NCI-H446 treated with DMSO at 0.1 percent for 48 hours (cell line): ENCODE data around the gene C1orf122.
A peak's percentile ranks its signal among the peaks of the same experiment; 100 is the strongest.
"Not testable (repeated sequence)": the region's sequence is repeated elsewhere in the genome, so short reads cannot be mapped to it uniquely, and the experiment has no call there.

Experiments
- DNase-seq: peaks from one replicate; lab custom pipeline; 2025; lab: John Stamatoyannopoulos, UW

Gene C1orf122

DNA sequence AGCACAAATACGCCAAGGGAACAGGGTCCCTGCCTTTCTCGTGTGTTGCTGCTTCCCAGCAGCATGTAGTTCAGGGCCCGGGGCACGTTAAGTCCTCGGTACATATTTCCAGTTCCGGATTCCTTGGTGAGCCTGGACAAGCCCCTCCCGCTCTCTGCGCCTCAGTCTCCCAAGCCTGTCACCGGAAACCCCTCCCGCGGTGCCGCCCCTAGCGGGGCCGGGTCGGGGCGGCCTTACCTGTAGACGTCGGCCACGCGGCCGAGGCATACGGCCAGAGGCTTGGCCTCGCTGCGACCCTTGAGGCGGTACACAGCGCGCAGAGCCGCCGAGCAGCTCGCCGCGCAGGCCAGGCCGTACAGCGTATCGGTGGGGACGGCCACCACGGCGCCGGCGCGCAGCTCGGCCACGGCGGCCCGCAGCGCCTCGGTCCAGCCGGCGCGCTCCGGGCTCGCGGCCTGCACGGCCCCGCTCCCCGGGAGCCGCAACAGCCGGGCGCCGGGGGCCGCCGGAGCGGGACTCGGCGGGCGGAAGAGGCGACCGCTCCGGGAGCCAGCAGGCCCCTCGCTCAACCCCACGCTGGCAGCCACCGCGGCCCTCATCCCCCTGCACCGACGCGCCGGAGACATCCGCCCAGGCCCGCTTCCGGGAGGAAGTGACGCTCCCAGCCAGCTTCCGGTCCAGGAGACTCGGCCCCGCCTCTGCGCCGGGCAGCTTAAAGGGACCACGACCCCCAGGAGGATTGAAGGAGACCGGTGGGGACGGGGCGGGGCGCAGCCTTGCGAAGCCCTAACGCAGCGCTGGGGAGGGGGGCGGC, at the start of gene C1orf122, which contains the start of gene YRDC:
TSS of gene C1orf122 (plus strand) at position 236 of the 814 bp plus-strand sequence. CDS start 615 bp downstream, outside the sequence.
TSS of gene YRDC (minus strand) at position 654 of the 814 bp plus-strand sequence. CDS start at position 626, 28 bp downstream.
- peak; percentile 85 for DNase-seq

DNA sequence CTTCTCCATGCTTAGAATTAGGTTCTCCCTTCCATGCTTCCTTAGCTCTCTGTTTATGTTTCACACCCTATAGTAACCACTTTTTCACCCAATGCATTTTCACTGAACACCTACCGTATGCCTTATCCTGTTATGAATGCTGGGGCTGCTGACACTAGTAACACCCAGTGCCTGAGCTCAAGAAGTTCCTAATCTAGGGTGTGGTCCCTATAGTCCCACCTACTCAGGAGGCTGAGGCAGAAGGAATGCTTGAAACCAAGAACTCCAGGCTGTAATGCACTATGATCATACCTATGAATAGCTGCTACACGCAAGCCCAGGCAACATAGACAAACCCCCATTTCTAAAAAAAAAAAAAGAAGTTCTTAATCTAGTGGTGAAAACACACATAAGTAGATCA, 48.1 kb upstream of the C1orf122 start:
- no peak for DNase-seq

DNA sequence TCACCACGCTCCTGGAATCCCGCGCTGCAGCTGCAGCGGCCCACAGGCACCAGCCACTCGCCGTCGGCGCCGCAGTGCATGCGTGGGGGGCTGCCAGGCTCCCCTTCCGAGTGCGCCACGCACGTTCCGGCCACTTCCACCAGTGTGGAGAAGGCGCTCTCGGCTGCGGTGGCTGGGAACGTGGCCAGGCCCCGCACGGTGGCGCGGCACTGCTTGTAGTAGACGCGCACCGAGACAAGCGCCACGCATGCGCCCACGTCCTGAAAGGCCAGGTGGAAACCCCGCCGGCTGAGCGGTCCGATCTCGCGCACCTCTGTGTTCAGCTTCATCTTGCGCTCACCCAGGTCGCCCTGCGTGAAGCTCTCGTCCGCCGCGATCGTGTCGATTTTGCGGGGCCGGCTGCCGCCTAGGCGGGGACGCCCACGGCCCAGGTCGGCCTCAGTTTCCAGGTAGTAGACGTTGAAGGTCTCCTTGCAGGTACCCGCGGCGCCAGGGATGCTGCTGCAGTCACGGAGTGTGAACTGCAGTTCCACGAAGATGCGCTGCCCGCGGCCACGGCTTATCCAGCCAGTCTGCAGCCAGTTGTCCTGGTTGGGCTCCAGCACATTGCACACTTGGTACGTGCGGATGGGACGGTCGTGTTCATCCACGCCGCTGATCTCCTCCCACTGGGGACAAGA, 46.0 kb upstream of the C1orf122 start:
- DNase-seq = no peak

DNA sequence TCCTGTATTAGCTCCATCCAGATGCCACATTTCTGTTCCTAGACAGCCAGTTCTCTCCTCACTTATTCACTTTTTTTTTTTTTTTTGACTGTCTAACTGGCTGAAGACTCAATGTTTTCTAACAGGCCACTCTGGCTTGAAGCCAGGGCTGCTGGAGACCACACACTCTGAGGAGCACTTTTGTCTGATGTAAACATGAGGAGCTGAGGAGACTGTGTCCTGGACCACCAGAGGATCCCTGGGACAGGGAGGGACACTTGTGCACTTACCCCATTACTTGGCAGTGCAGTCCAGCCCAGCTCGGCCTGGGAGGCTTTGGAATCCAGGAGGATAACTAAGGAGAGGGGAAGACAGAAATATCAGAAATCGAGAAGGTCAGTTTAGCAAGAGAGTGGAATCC, 45.1 kb upstream of the C1orf122 start:
- DNase-seq = no peak

DNA sequence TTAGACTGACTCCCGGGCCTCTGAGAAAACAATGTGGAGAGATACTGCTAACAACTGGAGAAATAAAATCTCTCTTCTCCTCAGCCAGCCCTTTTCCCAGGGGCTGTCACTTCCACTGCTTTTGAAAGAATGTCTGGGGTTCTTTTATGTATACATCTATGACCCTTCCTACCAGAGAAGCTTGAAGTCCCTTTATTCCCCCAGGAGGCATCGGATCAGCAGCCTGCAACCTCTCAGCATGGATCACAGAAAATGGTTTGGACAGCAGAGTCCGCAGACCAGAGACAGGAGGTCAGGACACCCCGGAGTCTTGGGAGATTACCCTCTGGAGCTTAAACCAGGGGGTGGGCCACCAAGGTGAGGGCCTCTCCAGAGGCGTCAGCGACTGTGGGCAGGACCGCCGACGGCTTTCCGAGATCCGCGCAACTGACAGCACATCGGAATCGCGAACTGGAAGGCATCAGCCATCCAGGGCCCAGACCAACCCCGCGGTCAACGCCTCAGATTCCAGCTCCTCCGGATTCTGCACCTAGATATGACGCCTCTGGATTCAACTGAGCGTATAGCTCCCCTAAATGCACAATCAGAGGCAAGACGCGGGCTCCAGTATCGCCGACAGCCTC, 43.7 kb upstream of the C1orf122 start:
- DNase-seq = no peak

DNA sequence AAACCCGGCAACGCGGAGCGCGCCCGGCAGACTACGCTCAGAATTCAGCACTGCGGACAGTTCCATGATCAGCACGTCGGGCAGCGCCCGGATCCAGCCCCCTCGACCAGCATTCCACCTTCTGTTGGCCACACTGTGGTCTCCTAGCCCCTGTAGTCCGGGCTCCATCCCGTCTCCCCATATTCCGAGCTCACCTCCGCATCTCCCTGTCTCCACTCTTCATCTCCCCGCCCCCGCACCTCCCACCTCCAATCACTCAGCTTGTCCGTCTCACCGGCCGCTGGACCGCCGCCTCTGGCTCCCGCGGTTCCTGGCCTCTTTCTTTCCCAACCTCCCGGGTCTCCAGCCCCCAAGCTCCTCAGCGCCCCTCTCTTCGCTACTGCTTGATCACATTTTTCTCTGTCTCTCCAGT, 43.2 kb upstream of the C1orf122 start:
- no peak for DNase-seq

DNA sequence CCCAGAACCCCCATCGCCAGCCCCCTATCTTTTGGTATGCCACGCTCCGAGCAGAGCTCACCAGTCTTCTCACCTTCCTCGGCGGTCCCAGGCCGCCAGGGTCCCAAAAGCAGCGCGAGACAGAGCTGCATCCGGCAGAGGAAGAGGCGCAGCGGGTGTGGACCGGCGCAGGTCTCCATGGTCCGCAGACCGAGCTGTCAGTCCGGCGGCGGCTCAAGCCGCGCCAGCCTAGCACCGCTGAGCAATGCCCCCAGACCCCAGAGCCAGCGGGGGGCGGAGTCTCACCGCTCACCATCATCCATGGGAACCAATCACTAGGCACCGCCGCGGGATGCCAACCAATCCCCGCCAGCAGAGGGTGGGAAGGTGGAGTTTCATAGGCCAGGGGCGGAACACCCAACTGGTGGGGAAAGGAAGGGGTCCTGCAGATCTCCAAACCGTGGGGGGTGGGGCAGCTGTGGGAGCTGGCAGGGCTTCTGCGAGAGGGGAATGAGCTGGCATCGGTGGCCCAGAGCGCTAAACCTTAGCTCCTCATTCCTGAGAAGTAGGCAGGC, 42.6 kb upstream of the C1orf122 start, which contains the start of gene EPHA10:
TSS of gene EPHA10 (minus strand) at position 233 of the 554 bp plus-strand sequence. CDS start at position 179, 54 bp downstream.
- DNase-seq = peak; percentile 67

DNA sequence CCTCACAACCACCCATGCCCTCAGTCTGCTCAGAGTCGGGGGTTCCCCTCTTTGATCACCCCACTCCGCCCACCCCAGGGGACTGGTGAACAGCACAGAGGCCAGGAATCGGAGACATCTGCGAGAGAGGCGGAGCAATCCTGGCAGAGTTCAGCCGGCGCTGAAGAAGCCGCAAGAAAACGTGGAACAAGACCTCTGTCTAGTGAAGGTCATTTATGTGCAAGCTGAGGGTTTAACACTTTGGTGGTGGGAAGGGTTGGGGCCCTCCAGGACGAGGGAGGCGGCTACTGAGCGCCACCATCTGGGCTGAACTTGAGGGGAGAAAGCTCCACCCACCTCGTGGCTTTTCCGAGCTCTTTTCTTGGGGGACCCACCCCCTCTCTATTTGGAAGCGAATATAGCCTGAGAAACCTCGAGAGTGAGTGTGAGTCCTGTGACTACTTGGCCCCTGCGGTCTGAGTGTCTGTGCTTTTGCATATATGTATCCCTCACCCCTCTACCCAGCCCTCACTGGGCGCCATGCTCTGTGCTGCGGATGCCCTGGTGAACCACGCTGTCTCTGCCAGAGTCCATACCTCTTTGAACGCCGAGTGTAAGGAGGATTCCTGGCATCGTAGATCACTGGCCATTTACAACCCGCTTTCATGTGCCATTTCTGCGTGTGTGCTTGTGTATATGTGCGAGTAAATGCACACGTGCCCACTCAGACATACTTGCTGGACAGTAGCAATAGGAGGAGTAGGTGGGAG, 41.5 kb upstream of the C1orf122 start:
- no peak for DNase-seq

DNA sequence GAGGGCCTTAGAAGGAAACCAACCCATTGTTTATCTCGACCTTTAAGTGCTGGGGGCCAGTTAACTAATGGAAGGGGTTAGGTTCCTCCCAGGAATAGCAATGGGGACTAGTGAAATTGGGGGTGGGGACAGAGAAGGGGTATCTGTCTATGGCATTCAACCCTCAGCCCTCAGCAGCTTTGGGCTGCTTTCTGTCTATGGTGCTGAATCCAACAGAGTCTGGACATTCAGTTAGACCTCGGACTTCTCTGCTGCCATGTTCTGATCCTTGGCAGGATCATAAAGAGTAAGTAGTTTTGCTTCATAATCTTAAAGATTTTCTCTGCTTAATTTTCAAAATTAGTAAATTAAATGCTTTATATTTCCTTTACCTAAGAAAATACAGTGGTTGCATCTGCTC, 40.1 kb upstream of the C1orf122 start:
- no peak for DNase-seq

DNA sequence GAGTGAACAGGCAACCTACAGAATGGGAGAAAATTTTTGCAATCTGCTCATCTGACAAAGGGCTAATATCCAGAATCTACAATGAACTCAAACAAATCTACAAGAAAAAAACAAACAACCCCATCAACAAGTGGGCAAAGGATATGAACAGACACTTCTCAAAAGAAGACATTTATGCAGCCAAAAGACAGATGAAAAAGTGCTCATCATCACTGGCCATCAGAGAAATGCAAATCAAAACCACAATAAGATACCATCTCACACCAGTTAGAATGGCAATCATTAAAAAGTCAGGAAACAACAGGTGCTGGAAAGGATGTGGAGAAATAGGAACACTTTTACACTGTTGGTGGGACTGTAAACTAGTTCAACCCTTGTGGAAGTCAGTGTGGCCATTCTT, 36.1 kb upstream of the C1orf122 start:
- not testable (repeated sequence) for DNase-seq

DNA sequence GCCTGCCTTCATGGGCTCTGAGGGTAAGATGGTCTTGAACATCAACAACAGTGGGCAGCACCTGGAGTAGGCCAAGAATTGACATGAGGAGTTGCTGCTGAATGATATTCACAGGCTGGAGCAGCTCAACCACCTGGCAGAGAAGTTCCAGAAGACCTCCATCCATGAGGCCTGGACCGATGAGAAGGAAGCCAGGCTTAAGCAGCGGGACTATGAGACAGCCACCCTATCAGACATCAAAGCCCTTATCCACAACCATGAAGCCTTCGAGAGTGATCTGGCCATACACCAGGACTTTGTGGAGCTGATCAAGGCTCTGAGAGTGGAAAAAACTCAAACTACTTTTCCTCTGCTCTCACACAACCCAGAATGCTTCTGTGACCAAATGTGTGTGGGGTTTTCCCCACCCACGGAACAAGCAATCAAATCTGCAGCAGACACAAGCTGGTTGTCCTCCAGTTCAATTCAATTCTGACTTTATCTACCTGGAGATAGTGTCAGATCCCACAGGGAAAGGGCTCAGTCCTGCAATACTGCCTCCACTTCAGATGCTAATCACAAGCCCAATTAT, 30.6 kb upstream of the C1orf122 start:
- no peak for DNase-seq

DNA sequence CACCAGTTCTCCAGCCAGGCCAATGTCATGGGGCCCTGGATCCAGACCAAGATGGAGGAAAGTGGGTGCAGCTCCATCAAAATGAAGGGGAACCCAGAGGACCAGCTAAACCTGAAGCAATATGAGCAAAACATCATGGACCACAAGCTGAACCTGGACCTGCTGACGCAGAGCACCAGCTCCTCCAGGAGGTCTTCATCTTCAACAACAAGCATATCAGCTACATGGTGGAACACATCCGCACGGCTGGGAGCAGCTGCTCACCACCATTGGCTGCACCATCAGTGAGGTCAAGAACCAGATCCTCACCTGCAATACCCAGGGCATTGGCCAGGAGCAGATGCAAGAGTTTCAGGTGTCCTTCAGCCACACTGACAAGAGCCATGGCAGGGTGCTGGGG, 28.9 kb upstream of the C1orf122 start:
- no peak for DNase-seq

DNA sequence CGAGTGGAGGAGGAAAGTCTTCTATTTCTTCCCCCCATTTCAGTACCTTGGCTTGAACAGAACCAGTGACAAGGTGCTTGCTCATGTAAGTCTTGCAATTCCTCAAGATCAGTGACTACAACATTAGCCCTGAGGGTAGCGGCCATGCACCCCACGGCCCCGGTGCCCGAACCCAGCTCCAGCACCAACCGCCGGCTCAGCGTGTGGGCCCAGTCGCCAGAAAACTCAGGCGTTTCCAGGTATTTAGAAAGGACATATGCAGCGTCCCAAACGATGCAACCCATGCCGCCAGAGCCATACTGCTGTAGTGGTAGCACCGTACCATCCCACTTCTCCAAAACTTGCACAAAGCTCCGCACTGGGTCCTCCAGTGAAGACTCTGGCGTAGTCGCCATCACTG, 25.1 kb upstream of the C1orf122 start:
- no peak for DNase-seq

DNA sequence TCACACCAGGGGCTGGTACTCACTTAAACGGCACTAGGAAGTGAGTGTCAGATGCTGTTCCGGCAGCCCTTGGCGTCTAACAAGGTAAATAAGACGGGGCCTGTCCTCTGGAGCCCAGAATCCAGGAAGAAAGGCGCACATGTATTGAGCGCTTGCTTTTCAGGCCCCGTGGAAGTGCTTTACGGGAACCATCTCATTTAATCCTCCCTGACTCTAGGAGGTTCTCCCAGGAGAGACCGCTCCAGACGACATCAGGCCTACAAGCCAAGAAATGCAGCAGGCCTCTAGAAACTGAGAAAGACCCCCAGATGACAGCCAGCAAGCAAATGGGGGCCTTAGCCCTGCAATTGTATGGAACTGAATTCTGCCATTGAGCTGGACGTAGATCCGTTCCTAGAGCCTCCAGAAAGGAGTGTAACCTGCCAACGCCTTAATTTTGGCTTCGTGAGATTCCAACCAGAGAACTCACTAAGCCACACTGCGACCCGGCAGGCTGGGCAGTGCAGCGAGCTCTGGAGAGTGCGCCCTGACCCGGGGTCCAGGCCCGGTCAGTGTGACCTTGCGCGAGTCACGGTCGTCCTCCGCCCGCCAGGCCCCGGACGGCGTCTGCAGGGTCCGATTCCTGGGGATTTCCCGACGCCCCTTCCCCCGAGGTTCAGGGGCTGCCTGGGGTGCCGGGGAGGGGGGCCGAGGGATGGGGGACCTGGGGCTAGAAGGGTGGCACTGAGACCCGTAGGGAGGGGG, 14.5 kb upstream of the C1orf122 start:
- DNase-seq = no peak

DNA sequence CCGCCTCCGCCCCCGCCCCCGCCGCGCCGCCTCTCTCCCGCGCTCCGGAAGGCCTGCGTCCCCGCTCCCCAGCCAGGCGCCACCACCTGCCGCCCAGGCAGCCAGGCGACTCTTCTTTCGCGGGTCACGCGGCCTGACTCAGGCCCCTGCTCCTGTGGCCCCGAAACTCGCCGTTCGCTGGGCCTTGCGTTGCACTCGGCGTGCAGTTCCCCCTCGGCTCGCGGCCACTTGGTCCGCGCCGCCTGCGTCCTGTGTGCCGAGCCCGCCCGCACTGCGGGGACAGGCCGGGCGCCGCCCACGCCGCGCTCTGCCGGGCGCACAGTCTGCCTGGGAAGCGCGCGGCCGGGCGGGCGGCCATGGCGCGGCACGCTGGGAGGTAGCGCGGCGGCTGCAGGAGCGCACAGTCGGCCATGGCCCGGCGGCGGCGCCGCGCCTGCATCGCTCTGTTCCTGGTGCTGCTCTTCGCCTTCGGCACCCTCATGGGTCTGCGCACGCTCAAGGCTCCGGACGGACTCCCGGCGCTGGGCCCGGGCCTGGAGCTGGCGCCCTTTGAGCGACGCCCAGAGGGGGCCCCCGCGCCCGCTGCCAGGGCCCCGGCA, 13.7 kb upstream of the C1orf122 start, which contains the start of gene MANEAL:
TSS of gene MANEAL (plus strand) at position 75 of the 599 bp plus-strand sequence. CDS start at position 411, 336 bp downstream.
- peak; percentile 41 for DNase-seq

DNA sequence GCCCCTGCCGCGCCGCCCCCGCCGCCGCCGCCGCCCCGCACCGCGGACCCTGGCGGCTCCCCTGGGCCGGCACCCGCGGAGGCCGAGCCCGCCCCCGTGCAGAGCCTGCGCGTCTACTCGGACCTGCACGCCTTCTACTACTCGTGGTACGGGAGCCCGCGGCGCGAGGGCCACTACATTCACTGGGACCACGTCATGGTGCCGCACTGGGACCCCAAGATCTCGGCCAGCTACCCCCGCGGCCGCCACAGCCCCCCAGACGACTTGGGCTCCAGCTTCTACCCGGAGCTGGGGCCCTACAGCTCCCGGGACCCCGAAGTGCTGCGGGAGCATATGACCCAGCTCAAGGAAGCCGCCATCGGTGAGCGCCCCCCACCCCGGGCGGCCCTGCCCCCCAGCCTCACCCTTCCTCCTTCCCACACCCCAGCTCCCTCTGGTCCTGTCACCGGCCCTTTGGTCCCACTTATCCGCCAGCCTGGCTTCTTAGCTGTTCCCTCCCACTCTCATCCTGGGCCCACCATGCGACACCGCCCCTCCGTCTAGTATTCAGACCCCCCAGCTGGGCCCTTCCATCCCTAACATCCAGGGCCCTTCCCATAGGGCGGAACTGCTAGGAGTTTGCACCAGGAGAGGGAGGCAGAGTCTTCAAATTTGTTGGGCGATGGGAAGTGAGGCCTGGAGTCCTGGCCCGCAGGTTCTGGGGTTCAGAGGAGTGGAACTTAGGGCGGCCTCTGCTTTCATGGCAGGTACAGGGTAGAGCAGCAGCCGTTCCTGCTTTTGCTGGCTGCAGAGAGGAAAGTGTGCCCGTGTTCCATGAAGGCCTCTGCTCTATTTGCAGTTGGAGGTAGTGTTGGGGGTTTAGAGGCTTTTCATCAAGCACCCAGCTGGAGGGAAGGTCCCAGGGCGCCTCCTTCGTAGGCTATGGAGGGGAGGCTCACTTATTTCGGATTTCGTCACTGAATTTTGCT, 12.9 kb upstream of the C1orf122 start:
- no peak for DNase-seq

DNA sequence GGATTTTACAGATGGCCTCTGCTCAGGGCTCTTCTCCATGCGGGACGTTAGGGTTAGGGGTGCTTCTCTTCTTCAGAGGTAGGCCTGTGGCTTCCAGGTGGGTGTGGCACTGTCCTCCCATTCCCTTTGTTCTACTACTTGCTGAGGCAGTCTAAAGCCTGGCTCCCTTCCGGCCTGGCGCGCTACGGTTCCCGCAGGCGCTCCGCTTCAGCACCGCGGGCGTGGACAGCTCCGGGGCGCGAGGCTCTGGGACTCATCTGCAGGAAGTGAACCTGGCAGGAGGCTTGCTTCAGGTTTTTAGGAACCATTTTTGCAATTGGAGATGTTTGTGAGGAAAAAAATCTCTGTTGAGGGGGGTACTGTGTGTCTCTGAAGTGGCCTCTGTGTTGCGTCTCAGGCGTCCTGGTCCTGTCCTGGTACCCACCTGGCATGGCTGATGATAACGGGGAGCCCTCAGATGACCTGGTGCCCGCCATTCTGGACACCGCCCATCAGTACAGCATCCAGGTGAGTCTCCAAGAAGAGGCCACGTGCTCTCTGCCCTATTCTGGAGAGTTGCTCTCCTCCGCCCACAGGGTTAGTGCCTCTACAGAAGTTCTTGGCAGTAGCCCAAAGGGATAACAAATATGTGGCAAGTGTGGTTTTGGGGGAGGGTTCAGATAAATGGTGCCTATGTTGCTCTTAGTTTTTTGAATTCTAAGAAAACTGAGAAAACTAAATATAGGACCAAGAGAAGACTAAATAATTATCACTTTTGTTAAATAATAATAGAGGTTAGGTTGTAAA, 12.1 kb upstream of the C1orf122 start:
- DNase-seq = no peak

DNA sequence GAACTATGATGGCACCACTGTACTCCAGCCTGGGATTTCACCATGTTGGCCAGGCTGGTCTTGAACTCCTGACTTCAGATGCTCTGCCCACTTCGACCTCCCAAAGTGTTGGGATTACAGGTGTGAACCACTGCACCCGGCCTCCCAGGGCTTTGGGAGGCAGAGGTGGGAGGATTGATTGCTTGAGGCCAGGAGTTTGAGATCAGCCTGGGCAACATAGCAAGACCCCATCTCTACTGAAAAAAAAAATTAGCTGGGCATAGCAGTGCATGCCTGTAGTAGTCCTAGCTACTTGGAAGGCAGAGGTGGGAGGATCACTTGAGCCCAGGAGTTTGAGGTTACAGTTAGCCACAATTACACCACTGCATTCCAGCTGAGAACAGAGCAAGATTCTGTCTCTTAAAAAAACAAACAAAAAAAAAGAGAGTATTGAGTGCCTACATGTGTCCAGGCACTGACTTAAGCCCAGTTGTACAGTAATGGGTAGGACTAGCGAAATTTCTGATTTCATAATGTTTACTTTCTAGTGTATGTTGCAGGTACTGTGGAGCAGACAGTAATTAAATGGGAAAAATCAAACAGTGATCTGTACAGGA, 9.7 kb upstream of the C1orf122 start:
- DNase-seq = no peak
